ENCODE measurements around the gene RNF212. TPM values are rescaled to one million over a fixed set of nuclear protein-coding genes. Genes with fewer than 3 reads are reported as not detected.

The RNF212 gene
- total and polyA plus RNA-seq, 9 of the 15 experiments (the other 6 are each of a cell fraction or from before 2014, with no cell fraction given), result 0.04 TPM; not detected in 8

- no peak; the same call in 1 of the 2 replicates for TF ChIP-seq NR2C2 (CRISPR knock-in tag; IDR thresholded peaks at IDR 0.05)
- TF ChIP-seq NR2C2 (tag; IDR thresholded peaks at IDR 0.05), result peak; percentile 50; the same call in 1 of the 2 replicates
- peak; percentile 50; the same call in 1 of the 2 replicates for TF ChIP-seq NR2C1 (IDR thresholded peaks at IDR 0.05)
- TF ChIP-seq NR2C1 (tag; IDR thresholded peaks at IDR 0.05), result no peak
- TF ChIP-seq CREM (IDR thresholded peaks at IDR 0.05; ENCODE audit: low read depth), result no peak
- no peak for TF ChIP-seq HOMEZ (CRISPR knock-in tag; IDR thresholded peaks at IDR 0.05)
- TF ChIP-seq ATF3 (IDR thresholded peaks at IDR 0.05), result no peak
- TF ChIP-seq ATF3 (CRISPR knock-in tag; conservative IDR thresholded peaks at IDR 0.05), result no peak
- peak; percentile 23; the same call in 1 of the 2 replicates for TF ChIP-seq ATF7 (IDR thresholded peaks at IDR 0.05)
- TF ChIP-seq VEZF1 (CRISPR knock-in tag; IDR thresholded peaks at IDR 0.05), result peak; percentile 45
- no peak for TF ChIP-seq ZNF133 (CRISPR knock-in tag; IDR thresholded peaks at IDR 0.05)
- no peak for TF ChIP-seq ZBTB9 (CRISPR knock-in tag; IDR thresholded peaks at IDR 0.05)
- TF ChIP-seq RNF2 (IDR thresholded peaks at IDR 0.05), result 0 out of 2 replicates have a peak, but pooled peaks have one; percentile 39
- TF ChIP-seq ZNF232 (CRISPR knock-in tag; IDR thresholded peaks at IDR 0.05), result no peak
- TF ChIP-seq JUND (IDR thresholded peaks at IDR 0.05; ENCODE audit: borderline replicate concordance, low read depth, low read length), result no peak
- peak; percentile 31; the same call in 1 of the 3 replicates for TF ChIP-seq JUND (tag; IDR thresholded peaks at IDR 0.05; ENCODE audit: borderline replicate concordance, low read depth, low read length)
- 0 out of 2 replicates have a peak, but pooled peaks have one; percentile 32 for TF ChIP-seq TEAD2 (tag; IDR thresholded peaks at IDR 0.05)
- peak in 1 of 2 experiments; percentile 51; a peak in 1 of 4 replicates for TF ChIP-seq MNT (conservative IDR thresholded peaks at IDR 0.05)
- TF ChIP-seq KDM4B (IDR thresholded peaks at IDR 0.05; ENCODE audit: borderline replicate concordance in 2 of 2, low read depth in 1 of 2), result no peak
- peak in 1 of 2 experiments; percentile 84; a peak in 1 of 4 replicates for TF ChIP-seq TEAD1 (CRISPR knock-in tag; IDR thresholded peaks at IDR 0.05)
These were observed 72.0 kb downstream of the RNF212 start (continued) for GRCh38 chr4:1041147-1041935.

All from K562 (cell line).